ENCODE results near the gene ZMYND11.

GRCh38 chr10:285216-285615 is 150.0 kb downstream of the ZMYND11 start:
- TF ChIP-seq CTCF (conservative IDR thresholded peaks at IDR 0.05; ENCODE audit: low read length), result no peak
- no peak for TF ChIP-seq EZH2phosphoT487 (IDR thresholded peaks at IDR 0.05; ENCODE audit: borderline replicate concordance)

All from Loucy (cell line).